Neutrophil (primary cell): Measurements from ENCODE around the gene LARP4.
"Not testable (repeated sequence)": the region's sequence is repeated elsewhere in the genome, so short reads cannot be mapped to it uniquely, and the experiment has no call there.

Experiments used
- H3K27ac ChIP-seq: fragments of 200-600 bp; sonication (generic); 2 replicates; pipeline ENCODE4 v1.5.1; 2016; ENCODE audit warnings: mild to moderate bottlenecking, moderate library complexity
- H3K27me3 ChIP-seq: fragments of 200-600 bp; sonication (generic); 2 replicates; pipeline ENCODE4 v1.6.0; 2016; ENCODE audit warnings: mild to moderate bottlenecking
- H3K36me3 ChIP-seq: fragments of 200-600 bp; sonication (generic); 2 replicates; pipeline ENCODE4 v1.5.1; 2017
- H3K4me1 ChIP-seq, 2 experiments: fragments of 200-600 bp in 1 of 2; sonication (generic) in 1 of 2; 1 replicate in 1 of 2; 2 replicates in 1 of 2; pipeline versions ENCODE4 v1.5.1 to v1.6.1; 2013 to 2016; ENCODE audit warnings: low read depth in 1 of 2, low read length in 1 of 2, mild to moderate bottlenecking in 1 of 2, moderate library complexity in 1 of 2; ENCODE audit not compliant: control insufficient read depth in 1 of 2, insufficient read depth in 1 of 2
- H3K4me3 ChIP-seq, 2 experiments: fragments of 200-600 bp in 1 of 2; sonication (generic) in 1 of 2; 1 replicate in 1 of 2; 2 replicates in 1 of 2; pipeline ENCODE4 v1.5.1; 2013 to 2016; ENCODE audit warnings: low read depth in 1 of 2, low read length in 1 of 2, mild to moderate bottlenecking in 1 of 2, moderate library complexity in 1 of 2
- H3K9me3 ChIP-seq: fragments of 200-600 bp; sonication (generic); 2 replicates; pipeline ENCODE4 v1.5.1; 2016
- TF ChIP-seq, protein P1 (sequence below): fragments of 200-600 bp; sonication (generic); IDR thresholded peaks from 2 replicates; pipeline ENCODE4 v1.5.1; 2016; ENCODE audit warnings: antibody characterized with exemption

Gene LARP4

GRCh38 chr12:50520416-50521207, 119.9 kb downstream of the LARP4 start:
- no peaks in the 10 kb centered on the region for H3K27me3 ChIP-seq
- no peaks in the 10 kb centered on the region for H3K9me3 ChIP-seq
- no peaks in the 10 kb centered on the region for H3K36me3 ChIP-seq
- peaks cover 73 to 76% of the 10 kb centered on the region in 2 experiments for H3K4me1 ChIP-seq
- H3K27ac ChIP-seq = peak overlapping the region; percentile 95
- peak overlapping the region; percentile 19 to 51 for H3K4me3 ChIP-seq
- TF ChIP-seq, protein P1, sequence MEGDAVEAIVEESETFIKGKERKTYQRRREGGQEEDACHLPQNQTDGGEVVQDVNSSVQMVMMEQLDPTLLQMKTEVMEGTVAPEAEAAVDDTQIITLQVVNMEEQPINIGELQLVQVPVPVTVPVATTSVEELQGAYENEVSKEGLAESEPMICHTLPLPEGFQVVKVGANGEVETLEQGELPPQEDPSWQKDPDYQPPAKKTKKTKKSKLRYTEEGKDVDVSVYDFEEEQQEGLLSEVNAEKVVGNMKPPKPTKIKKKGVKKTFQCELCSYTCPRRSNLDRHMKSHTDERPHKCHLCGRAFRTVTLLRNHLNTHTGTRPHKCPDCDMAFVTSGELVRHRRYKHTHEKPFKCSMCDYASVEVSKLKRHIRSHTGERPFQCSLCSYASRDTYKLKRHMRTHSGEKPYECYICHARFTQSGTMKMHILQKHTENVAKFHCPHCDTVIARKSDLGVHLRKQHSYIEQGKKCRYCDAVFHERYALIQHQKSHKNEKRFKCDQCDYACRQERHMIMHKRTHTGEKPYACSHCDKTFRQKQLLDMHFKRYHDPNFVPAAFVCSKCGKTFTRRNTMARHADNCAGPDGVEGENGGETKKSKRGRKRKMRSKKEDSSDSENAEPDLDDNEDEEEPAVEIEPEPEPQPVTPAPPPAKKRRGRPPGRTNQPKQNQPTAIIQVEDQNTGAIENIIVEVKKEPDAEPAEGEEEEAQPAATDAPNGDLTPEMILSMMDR = no peak

- H3K36me3 ChIP-seq, H3K9me3 ChIP-seq, H3K27me3 ChIP-seq, H3K4me3 ChIP-seq: not testable (repeated sequence)
- Histone ChIP-seq H3K4me1 (peaks cover 61 to 64% of the 10 kb centered on the region in 2 experiments), H3K27ac (peak overlapping the region; percentile 27)
Measured at GRCh38 chr12:50521781-50522180, 121.1 kb downstream of the LARP4 start.

- no peaks in the 10 kb centered on the region for H3K9me3 ChIP-seq
- no peaks in the 10 kb centered on the region for H3K27me3 ChIP-seq
- H3K36me3 ChIP-seq = no peaks in the 10 kb centered on the region
- H3K27ac ChIP-seq = peak overlapping the region; percentile 74
- H3K4me3 ChIP-seq = no peak overlapping the region
- TF ChIP-seq, protein P1 = no peak
- H3K4me1 ChIP-seq = peaks cover 41 to 44% of the 10 kb centered on the region in 2 experiments
Measured at GRCh38 chr12:50523772-50524171, 123.1 kb downstream of the LARP4 start.

DNA sequence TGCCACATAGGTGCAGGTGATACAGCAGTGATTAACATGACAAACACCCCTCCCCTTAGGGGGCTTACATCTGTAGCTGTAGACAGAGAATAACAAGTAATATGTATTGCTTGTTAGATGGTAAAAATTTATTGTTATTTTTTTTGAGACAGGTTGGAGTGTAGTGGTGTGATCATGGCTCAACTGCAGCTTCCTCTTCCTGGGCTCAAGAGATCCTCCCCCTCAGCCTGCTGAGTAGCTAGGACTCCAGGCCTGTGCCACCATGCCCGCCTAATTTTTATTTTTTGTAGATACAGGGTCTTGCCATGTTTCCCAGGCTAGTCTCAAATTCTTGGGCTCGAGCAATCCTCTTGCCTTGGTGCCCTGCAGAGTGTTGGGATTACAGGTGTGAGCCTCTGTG, 123.9 kb downstream of the LARP4 start:
- Histone ChIP-seq H3K36me3 (no peaks in the 10 kb centered on the region), H3K27ac (peak overlapping the region; percentile 74)
- TF ChIP-seq, protein P1 = no peak

GRCh38 chr12:50525422-50525821, 124.7 kb downstream of the LARP4 start:
- Histone ChIP-seq H3K4me3 (no peak overlapping the region), H3K9me3 (no peaks in the 10 kb centered on the region), H3K27ac (peak overlapping the region; percentile 56), H3K36me3 (no peaks in the 10 kb centered on the region), H3K4me1 (peaks cover 25 to 33% of the 10 kb centered on the region in 2 experiments), H3K27me3 (no peaks in the 10 kb centered on the region)
- TF ChIP-seq, protein P1 = no peak

More for the DNA sequence above, 123.9 kb downstream of the LARP4 start:
- Histone ChIP-seq H3K4me3 (no peak overlapping the region), H3K4me1 (peaks cover 33 to 41% of the 10 kb centered on the region in 2 experiments), H3K9me3 (no peaks in the 10 kb centered on the region), H3K27me3 (no peaks in the 10 kb centered on the region)

GRCh38 chr12:50527359-50527726, 126.7 kb downstream of the LARP4 start:
- Histone ChIP-seq H3K27ac (no peak overlapping the region), H3K27me3 (no peaks in the 10 kb centered on the region), H3K4me1 (peaks cover 28 to 33% of the 10 kb centered on the region in 2 experiments), H3K36me3 (no peaks in the 10 kb centered on the region), H3K4me3 (no peak overlapping the region), H3K9me3 (no peaks in the 10 kb centered on the region)
- TF ChIP-seq, protein P1 = no peak
